SK-N-MC (cell line): Measurements from ENCODE around the gene AAK1.

Source experiments
- DNase-seq: peaks from one replicate; pipeline ENCODE4 v3.0.0-alpha.2; 2011; ENCODE audit warnings: low read depth, low spot score
- H3K27ac ChIP-seq: fragments of 200-600 bp; sonication (generic); 2 replicates; pipeline ENCODE4 v1.5.1; 2016; ENCODE audit warnings: mixed run types
- H3K36me3 ChIP-seq: fragments of 200-600 bp; sonication (generic); 2 replicates; pipeline ENCODE4 v1.6.1; 2017; ENCODE audit warnings: antibody characterized with exemption, low read length, mixed read lengths; ENCODE audit not compliant: insufficient read depth
- H3K4me3 ChIP-seq: fragments of 200-600 bp; sonication (generic); 2 replicates; pipeline ENCODE4 v1.5.1; 2016
- H3K9ac ChIP-seq: fragments of 200-600 bp; sonication (generic); 2 replicates; pipeline ENCODE4 v1.8.0; 2017; ENCODE audit warnings: mixed run types, mixed read lengths; ENCODE audit not compliant: insufficient read length
- H3K9me3 ChIP-seq: fragments of 200-600 bp; sonication (generic); 2 replicates; pipeline ENCODE4 v1.6.1; 2017; ENCODE audit warnings: low read depth, mild to moderate bottlenecking, antibody characterized with exemption, low read length, moderate library complexity, mixed read lengths
- EZH2 ChIP-seq: fragments of 200-600 bp; sonication (generic); IDR thresholded peaks from one replicate; pipeline ENCODE4 v1.6.1; 2017; ENCODE audit warnings: antibody characterized with exemption
- FOXP2 ChIP-seq: optimal IDR thresholded peaks from 2 replicates; pipeline ENCODE3; 2011; ENCODE audit warnings: mild to moderate bottlenecking, moderate library complexity; ENCODE audit not compliant: insufficient read depth; ENCODE audit errors: extremely low read length, control extremely low read depth
- POLR2AphosphoS5 ChIP-seq: IDR thresholded peaks from 2 replicates; pipeline ENCODE4 v1.6.1; 2012; ENCODE audit warnings: mild to moderate bottlenecking, low read depth, low read length, borderline replicate concordance

The AAK1 gene

GRCh38 chr2:69604836-69605235 is 38.7 kb downstream of the AAK1 start:
- no peak for DNase-seq
- no peaks in the 10 kb centered on the region for H3K9me3 ChIP-seq
- H3K4me3 ChIP-seq = no peak overlapping the region
- H3K27ac ChIP-seq = no peak overlapping the region
- H3K9ac ChIP-seq = no peak overlapping the region
- no peaks in the 10 kb centered on the region for H3K36me3 ChIP-seq
- TF ChIP-seq EZH2 (no peak), POLR2AphosphoS5 (no peak), FOXP2 (no peak)

DNA sequence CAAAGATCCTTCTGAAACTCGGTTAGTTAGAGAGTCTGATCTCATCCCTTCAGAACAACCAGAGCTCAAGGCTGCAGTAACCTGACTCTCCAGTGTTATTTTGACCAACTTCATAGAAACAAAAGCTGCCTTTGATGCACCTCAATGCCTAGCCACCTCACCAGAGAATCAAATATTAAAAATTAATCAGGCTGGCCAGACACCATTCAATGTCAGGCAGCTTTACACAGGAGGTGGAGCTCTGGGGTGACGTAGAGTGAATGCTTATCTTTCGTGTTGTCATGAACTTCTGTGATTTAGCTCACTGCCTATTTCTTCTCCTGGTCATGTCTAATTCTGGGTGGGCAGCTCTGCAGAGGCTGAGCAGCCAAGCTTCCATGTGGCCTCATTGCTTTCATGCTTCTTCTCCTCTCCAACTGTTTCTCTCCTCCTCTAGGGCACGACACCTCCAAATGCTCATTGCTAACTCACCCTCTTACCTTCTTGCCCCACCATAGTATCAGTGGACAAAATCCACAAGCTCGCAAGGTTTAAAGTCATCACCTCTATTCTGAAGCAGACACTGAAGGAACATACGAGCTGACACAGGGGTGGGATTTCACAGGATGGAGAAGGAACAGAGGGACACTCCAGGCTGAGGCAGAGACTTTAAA is 39.4 kb downstream of the AAK1 start:
- no peak overlapping the region for H3K4me3 ChIP-seq
- no peaks in the 10 kb centered on the region for H3K36me3 ChIP-seq
- no peak overlapping the region for H3K9ac ChIP-seq
- no peak for DNase-seq
- H3K27ac ChIP-seq = no peak overlapping the region
- no peaks in the 10 kb centered on the region for H3K9me3 ChIP-seq
- TF ChIP-seq EZH2 (no peak), POLR2AphosphoS5 (no peak), FOXP2 (no peak)

- Histone ChIP-seq H3K27ac (no peak overlapping the region), H3K9me3 (no peaks in the 10 kb centered on the region), H3K9ac (no peak overlapping the region), H3K36me3 (no peaks in the 10 kb centered on the region), H3K4me3 (no peak overlapping the region)
- DNase-seq = no peak
- TF ChIP-seq POLR2AphosphoS5 (no peak), EZH2 (no peak), FOXP2 (no peak)
Measured at GRCh38 chr2:69603146-69603743, 40.3 kb downstream of the AAK1 start.

GRCh38 chr2:69601179-69601612 is 42.3 kb downstream of the AAK1 start:
- Histone ChIP-seq H3K9ac (no peak overlapping the region), H3K4me3 (no peak overlapping the region), H3K27ac (no peak overlapping the region), H3K36me3 (no peaks in the 10 kb centered on the region), H3K9me3 (no peaks in the 10 kb centered on the region)
- DNase-seq = no peak
- TF ChIP-seq FOXP2 = no peak
- TF ChIP-seq POLR2AphosphoS5 = no peak
- TF ChIP-seq EZH2 = no peak

DNA sequence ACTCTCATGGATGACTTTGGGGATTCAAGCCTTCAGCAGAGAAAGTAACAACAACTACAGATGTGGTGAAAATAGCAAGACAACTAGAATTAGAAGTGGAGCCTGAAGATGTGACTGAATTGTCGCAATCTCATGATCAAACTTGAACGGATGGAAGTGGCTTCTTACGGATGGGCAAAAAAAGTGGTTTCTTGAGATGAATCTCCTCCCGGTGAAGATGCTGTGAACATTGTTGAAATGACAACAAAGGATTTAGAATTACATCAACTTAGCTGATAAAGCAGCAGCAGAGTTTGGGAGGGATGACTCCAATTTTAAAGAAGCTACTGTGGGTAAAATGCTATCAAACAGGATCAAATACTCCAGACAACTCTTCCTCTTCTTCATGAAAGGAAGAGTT is 43.1 kb downstream of the AAK1 start:
- no peak overlapping the region for H3K4me3 ChIP-seq
- no peaks in the 10 kb centered on the region for H3K36me3 ChIP-seq
- DNase-seq = no peak
- no peaks in the 10 kb centered on the region for H3K9me3 ChIP-seq
- no peak overlapping the region for H3K27ac ChIP-seq
- no peak overlapping the region for H3K9ac ChIP-seq
- TF ChIP-seq EZH2 (no peak), FOXP2 (no peak), POLR2AphosphoS5 (no peak)

GRCh38 chr2:69597843-69598610 is 45.5 kb downstream of the AAK1 start:
- no peaks in the 10 kb centered on the region for H3K9me3 ChIP-seq
- TF ChIP-seq EZH2 (no peak), FOXP2 (no peak), POLR2AphosphoS5 (no peak)
- no peak for DNase-seq

DNA sequence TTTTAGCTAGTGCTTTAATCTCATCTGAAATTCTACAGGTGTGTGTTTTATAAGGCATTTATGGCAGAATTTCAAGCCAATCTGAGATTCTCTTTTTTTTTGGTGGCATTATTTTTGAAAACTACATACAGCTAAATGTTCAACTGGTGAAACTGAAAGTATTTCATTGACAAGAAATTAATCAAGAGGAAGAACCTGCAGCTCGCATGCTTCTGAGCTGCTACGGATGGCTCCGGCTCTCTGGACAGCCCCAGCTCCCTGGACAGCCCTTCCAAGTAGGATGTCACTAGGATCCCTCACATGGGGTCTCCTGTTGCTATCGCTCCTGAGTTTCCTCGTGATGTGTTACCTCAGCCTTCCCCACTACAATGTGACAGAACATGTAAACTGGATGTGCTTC is 46.4 kb downstream of the AAK1 start:
- TF ChIP-seq FOXP2 (no peak), POLR2AphosphoS5 (no peak), EZH2 (no peak)
- no peak overlapping the region for H3K4me3 ChIP-seq
- no peak for DNase-seq
- no peak overlapping the region for H3K27ac ChIP-seq
- no peaks in the 10 kb centered on the region for H3K36me3 ChIP-seq
- no peaks in the 10 kb centered on the region for H3K9me3 ChIP-seq
- no peak overlapping the region for H3K9ac ChIP-seq

More at GRCh38 chr2:69597843-69598610, 45.5 kb downstream of the AAK1 start:
- no peaks in the 10 kb centered on the region for H3K36me3 ChIP-seq
- H3K4me3 ChIP-seq = no peak overlapping the region
- H3K9ac ChIP-seq = no peak overlapping the region
- H3K27ac ChIP-seq = no peak overlapping the region

DNA sequence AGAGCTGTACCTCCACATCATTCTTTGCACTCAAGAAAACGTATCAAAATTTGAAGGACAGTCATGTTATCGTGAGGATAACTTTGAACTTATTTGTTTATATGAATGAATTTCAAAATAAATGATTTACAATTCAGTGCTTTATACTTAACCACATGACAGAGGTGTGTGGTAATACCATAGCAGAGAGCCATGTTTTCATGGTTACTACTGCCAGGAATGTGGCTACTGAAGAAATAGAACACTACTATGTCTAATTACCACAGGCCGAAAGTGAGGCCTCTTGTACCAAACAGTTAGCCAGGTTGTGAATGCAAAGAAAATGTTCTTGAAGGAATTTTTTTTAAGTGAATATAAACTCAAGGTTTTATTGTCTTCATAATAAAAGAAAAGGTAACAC is 49.2 kb downstream of the AAK1 start:
- TF ChIP-seq EZH2 = no peak
- no peak for TF ChIP-seq POLR2AphosphoS5
- no peak for TF ChIP-seq FOXP2
- H3K27ac ChIP-seq = no peak overlapping the region
- no peaks in the 10 kb centered on the region for H3K36me3 ChIP-seq
- H3K4me3 ChIP-seq = no peak overlapping the region
- H3K9ac ChIP-seq = no peak overlapping the region
- no peak for DNase-seq
- no peaks in the 10 kb centered on the region for H3K9me3 ChIP-seq

- TF ChIP-seq FOXP2 (no peak), EZH2 (no peak), POLR2AphosphoS5 (no peak)
- H3K9me3 ChIP-seq = no peaks in the 10 kb centered on the region
Measured at GRCh38 chr2:69592511-69592910, 51.0 kb downstream of the AAK1 start.

More at GRCh38 chr2:69592511-69592910, 51.0 kb downstream of the AAK1 start:
- DNase-seq = no peak
- no peak overlapping the region for H3K9ac ChIP-seq
- H3K4me3 ChIP-seq = no peak overlapping the region
- H3K27ac ChIP-seq = no peak overlapping the region
- no peaks in the 10 kb centered on the region for H3K36me3 ChIP-seq
